HG03460 (cell line): ENCODE measurements around the gene UBE2D3.

Source experiments
- ATAC-seq: cut with Tn5 transposase; IDR thresholded peaks from one replicate; pipeline ENCODE4 v1.9.1; 2021; ENCODE audit not compliant: unreplicated experiment

The UBE2D3 gene

GRCh38 chr4:102792361-102792936 lies 34.9 kb downstream of the UBE2D3 start:
- ATAC-seq, result no peak

- no peak for ATAC-seq
Observed at GRCh38 chr4:102791318-102791835, 36.0 kb downstream of the UBE2D3 start.

- no peak for ATAC-seq
Observed at GRCh38 chr4:102789317-102789717, 38.0 kb downstream of the UBE2D3 start.

DNA sequence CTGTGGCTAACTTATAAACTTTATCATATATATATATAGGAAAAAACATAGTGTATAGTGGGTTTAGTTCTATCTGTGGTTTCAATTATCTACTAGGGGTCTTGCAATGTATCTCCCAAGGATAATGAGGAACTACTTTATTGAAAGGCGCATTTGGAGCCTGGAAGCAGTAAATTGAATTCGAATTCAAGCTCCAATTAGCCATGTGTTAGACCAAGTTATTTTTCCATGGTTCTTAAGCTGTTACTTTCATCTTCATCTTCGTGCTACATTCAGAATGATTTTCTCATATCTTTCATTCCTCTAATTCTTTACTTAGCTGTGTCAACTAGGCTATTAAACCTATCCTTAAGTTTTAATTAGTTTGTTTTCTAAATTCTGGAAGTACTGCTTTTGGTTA lies 39.4 kb downstream of the UBE2D3 start:
- ATAC-seq, result no peak

DNA sequence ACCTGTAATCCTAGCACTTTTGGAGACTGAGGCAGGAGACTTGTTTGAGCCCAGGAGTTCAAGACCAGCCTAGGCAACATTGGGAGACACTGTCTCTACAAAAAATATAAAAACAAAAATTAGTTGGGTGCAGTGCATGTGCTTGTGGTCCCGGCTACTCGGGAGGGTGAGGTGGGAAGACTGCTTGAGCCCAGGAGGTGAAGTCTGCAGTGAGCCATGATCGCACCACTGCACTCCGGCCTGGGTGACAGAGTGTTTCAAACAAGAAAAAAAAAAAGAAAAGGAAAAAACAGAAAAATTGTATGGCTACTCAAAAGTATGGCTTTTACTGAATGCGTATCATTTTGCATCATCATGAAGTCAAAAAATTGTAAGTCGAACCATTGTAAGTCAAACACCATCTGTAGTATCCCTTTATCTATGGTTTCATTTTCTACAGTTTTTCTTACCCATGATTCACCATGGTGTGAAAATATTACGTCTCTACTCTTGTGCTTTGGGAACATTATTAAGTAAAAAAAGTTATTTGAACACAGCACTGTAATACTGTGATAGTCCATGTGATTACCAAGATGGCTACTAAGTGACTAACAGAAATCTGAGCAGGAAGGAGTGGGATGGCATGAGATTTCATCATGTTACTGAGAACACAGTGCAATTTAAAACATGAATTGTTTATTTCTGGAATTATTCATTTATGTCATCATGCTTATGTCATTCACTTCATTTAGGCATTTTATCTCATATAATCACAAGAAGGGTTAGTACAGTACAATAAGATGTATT lies 40.1 kb downstream of the UBE2D3 start:
- ATAC-seq, result no peak

DNA sequence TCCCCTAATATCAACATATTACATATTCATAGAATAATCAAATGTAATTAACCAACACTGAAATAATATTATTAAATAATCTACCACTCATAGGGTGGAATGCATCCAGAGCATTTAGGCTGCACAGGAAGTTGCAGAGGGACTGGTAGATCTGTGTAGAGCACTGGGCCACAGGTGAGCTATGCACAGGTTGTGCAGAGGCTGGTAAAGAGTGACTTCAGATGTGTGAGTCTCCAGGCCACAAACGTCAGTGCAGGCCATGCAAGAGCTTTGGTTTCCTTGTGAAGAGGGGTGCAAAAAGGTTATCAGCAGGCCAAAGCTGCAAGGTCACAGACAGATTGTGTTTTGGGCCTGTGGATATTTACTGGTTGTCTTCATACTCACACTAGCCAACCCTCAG lies 41.1 kb downstream of the UBE2D3 start:
- no peak for ATAC-seq

GRCh38 chr4:102783006-102783405 lies 44.3 kb downstream of the UBE2D3 start:
- ATAC-seq, result no peak

GRCh38 chr4:102781570-102781969 lies 45.8 kb downstream of the UBE2D3 start:
- ATAC-seq, result no peak

DNA sequence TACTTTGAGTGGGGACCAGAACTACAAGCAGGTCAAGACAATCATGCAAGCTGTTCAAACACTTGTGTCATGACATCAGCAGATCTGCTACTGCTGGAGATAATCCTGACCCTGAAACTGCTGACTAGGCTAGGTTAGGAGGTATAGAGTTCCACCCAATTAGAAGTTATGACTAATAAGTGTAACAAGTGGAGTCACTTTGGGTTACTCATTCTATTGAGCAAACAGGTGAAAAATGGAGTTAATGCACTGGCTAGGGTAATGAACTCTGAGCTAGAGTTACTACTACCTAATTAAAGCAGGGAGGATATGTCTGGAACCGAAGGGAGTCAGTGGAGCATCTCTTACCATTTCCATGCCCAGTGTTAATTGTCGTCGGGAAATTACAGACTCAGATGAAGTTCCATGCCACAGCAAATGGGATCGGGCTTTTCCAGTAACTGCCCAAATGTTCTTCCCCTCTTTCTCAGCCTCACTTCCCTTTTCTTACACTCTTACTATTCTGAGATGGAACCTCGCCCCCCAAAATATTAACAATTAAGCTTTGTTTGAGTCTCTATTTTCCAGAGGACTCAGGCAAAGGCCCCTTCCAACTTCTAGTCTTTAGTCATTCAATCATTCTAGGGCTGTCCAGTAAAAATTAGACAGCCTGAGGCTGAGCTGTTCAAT lies 46.7 kb downstream of the UBE2D3 start:
- no peak for ATAC-seq

DNA sequence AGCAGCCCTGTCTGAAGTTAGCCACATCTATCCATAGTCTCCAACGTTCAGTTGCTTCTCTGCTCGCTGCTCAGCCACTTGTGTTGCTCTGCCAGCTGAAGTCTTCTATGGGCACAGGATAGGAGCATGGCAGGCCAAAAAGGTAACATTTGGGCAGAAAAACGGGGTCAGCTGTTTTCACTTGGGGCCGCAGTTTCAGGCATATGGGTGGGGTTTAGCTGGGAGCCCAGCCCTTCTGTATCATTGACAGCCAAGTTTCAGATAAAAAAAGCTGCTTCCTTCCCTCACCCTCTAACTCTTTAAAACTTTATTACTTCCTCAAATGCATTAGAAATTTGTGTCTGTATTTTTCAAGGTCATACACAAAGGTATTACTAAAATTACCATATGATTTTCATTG lies 48.1 kb downstream of the UBE2D3 start:
- ATAC-seq, result no peak

DNA sequence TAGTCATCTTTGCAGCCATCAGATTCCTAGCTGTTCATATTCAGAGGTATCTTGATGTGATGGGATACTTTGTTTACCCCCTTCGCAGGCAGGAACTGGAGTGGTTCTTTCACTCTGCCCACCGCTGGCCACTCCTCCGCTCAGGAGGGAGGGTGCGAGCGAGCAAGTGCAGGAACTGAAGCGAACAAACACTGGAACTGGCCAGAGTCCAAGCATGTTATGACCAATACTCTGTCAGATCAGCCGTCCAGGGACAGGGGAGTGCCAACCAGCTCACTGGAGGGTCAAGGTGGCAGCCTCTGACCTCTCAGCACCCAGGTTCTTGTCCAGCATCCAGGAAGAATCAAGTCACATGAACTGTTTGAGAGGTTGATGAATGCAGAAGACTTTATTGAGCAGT lies 48.6 kb downstream of the UBE2D3 start:
- no peak for ATAC-seq

- no peak for ATAC-seq
Observed at GRCh38 chr4:102775805-102776204, 51.5 kb downstream of the UBE2D3 start.

DNA sequence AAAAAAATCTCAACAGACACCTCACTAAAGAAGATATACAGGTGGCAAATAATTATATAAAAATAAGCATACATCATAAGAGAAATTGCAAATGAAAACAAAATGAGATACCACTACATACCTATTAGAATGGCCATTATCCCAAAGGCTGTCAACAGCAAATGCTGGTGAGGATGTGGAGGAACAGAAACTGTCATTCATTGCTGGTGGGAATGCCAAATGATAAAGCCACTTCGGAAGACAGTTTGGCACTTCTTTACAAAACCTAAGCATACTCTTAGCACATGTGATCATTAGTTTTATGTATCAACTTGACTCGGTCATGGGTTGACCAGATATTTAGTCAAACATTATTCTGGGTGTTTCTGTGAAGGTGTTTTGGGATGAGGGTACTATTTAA lies 53.1 kb downstream of the UBE2D3 start:
- ATAC-seq, result no peak

DNA sequence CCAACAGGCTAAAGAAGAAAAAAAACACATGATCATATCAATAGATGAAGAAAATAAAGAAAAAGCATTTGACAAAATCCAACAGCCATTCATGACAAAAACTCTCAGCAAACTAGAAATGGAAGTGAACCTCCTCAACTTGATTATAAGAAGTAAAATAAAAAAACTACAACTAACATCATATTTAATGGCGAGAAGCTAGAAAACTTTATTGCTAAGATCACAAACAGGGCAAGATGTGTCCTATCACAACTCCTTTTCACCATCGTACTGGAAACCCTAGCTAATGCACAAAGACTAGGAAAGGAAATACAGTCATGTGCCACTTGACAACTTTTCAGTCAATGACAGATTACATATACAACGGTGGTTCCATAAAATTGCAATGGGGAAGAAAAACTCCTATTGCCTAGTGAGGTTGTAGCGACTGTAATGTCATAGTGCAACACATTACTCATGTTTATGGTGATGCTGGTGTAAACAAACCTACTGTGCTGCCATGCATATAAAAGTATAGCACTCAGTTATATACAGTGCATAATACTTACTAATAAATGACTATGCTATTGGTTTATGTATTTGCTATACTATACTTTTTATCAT lies 54.5 kb downstream of the UBE2D3 start:
- no peak for ATAC-seq

GRCh38 chr4:102764901-102765300 lies 62.5 kb downstream of the UBE2D3 start:
- no peak for ATAC-seq

DNA sequence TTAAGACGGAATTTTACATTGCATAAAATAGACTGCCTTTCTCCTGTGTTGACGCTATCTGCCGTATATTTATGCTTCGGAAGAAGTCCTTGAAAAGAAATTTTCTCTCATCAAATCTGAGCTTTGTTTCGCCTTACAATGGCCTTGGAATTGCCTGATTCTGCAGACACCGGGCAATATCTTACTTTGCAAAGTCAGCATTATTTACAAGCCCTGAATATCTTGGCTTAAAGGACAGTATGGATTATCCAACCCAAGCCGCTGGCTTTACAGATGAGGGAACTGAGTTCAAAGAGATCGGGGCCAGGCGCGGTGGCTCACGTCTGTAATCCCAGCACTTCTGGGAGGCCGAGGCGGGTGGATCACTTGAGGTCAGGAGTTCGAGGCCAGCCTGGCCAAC lies 65.4 kb downstream of the UBE2D3 start:
- ATAC-seq, result no peak

DNA sequence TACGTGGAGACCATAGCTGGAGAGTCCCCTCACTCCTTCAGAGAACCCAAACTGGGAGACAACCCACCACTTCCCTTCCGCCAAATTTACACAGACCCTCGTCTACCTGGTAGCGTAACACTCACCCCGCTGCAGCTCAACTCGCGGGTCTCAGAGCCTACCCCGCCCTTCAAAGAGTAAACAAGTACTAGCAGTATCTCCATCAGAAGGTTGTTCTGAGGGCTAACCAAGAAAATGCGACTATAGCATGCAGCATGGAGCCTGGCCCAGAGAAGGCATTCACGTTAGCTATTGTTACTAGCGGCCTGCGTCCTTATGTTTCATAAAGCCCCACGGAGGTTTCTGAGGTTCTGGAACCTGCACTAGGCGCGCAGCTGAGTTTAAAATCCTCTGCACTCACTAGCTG lies 66.1 kb downstream of the UBE2D3 start:
- peak; percentile 10 for ATAC-seq

DNA sequence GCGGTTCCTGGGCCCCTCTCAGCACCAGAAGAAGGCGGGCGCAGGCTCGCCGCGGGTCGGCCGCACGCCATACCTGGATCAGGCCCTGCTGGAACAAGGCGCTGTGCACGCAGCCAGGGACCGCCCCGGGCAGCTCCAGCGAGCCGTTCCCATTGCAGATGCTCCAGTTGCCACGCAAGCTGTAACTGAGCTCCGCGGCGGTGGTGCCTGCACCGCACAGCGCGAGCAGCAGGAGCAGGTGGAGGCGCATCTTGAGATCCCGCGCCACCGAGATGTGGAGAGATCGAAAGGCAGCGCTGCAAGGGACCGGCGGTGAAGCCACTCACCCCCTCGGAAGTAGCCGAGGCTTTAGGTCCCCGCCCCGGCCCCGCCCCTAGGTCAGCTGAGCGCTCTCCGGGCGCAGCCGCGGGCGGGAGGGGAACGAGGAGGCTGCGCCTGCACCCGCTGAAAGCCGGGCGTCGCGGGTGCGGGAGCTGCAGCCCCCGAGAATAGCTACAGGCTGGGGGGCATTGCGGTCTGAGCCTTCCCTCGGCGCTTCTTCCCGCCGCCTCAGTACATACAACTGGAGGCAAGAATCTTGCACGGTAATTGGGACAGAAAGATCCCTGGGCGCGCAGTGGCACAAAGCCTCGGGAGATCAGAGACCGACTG lies 66.6 kb downstream of the UBE2D3 start, which contains the start of gene MANBA:
Gene MANBA, minus strand, starts transcription at position 324 of the 651 bp plus-strand sequence. Its CDS starts 74 bp downstream, at position 250.
- peak; percentile 90 for ATAC-seq

- peak; percentile 62 for ATAC-seq
Observed at GRCh38 chr4:102759831-102760644, 67.3 kb downstream of the UBE2D3 start.
